GM12872 (cell line): ENCODE measurements around the gene ORC3.

Experiments used
- TF ChIP-seq, protein P1 (sequence below): IDR thresholded peaks from 3 replicates; pipeline ENCODE4 v1.5.1; 2011; ENCODE audit warnings: low read depth, mild to moderate bottlenecking, low read length, moderate library complexity; ENCODE audit not compliant: insufficient read depth

The ORC3 gene

DNA sequence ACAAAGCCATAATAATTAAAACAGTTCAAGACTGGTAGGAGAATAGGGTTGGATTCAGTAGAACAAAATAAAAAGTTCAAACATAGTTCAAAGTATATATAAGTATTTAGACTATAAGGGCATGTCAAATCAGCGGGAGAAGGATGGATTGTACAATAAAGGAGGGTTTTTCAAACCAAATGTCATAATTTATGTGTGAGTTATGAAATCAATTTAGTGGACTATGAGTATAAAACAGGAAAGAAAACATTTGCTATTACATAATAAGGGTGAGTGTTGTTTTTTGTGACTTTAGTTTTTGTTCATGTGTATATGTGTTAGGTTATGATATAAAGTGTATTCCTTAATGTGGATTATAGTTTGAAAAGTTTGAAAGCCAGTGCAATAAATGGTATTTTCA lies 10.6 kb downstream of the ORC3 start:
- TF ChIP-seq, protein P1, sequence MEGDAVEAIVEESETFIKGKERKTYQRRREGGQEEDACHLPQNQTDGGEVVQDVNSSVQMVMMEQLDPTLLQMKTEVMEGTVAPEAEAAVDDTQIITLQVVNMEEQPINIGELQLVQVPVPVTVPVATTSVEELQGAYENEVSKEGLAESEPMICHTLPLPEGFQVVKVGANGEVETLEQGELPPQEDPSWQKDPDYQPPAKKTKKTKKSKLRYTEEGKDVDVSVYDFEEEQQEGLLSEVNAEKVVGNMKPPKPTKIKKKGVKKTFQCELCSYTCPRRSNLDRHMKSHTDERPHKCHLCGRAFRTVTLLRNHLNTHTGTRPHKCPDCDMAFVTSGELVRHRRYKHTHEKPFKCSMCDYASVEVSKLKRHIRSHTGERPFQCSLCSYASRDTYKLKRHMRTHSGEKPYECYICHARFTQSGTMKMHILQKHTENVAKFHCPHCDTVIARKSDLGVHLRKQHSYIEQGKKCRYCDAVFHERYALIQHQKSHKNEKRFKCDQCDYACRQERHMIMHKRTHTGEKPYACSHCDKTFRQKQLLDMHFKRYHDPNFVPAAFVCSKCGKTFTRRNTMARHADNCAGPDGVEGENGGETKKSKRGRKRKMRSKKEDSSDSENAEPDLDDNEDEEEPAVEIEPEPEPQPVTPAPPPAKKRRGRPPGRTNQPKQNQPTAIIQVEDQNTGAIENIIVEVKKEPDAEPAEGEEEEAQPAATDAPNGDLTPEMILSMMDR: no peak

DNA sequence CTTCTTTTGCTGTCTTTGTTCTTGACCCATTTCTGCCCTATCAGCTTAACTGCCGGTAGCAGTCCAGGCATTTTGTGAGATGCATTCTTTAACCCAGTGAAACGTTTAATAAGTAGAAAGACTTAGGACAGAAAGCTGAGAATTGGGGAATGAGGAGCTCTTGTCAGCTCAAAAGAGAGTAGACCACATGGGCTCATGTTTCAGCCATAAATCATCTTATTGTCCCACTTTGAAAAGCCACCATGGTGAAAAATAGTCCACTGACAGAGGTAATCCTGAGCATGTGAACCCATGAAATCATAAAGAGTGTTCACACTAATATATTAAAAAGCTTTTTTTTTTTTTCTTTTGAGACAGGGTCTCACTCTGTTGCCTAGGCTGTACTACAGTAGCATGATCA lies 16.3 kb downstream of the ORC3 start:
- TF ChIP-seq, protein P1: no peak

DNA sequence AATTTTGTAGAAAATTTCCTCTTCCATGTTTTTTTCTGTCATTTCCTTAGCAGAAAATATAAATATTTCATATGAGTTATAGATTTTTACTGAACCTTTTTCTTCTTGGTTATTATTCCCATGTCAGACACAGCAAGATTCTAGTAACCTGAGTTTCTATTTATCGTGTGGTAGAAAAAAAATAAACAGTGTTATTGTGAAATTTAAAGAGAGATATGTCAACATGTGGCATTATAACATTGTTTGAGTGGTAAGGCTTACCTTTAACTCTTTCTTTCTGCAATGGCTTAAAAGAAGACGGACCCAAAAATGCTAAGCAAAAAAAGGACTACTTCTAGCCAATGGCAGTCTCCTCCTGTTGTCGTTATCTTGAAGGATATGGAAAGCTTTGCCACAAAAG lies 18.9 kb downstream of the ORC3 start:
- TF ChIP-seq, protein P1: no peak

DNA sequence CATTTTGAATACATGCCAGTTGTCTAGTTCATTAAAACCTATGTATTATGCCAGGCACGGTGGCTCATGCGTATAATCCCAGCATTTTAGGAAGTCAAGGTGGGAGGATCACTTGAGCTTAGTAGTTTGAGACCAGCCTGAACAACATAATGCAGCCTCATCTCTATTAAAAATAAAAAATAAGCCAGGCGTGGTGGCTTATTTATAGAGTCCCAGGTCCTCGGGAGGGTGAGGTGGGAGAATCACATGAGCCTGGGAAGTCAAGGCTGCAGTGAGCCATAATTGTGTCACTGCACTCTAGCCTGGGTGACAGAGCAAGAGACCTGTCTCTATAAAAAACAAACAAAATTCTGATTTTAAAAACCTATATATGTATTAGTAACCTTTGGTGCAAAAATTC lies 27.5 kb downstream of the ORC3 start:
- TF ChIP-seq, protein P1: no peak

DNA sequence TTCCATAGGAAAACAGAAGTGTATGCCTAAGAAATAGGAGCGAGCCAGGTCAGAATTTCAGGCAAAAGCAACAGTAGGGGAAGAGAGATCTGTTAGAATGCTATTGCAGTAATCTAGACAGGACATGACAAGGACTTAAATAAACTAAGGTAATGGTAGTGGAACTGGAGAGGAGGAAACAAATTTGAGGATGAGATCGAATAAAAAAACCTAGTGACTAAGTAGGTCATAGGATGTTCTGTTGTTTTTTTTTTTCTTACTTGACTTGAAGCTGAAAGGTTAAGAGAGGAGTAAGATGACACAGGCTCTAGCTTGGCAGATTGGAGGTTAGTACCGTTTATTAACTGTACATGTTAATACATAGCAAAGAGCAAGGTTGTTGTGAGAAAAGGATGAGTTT lies 28.6 kb downstream of the ORC3 start:
- TF ChIP-seq, protein P1: no peak

DNA sequence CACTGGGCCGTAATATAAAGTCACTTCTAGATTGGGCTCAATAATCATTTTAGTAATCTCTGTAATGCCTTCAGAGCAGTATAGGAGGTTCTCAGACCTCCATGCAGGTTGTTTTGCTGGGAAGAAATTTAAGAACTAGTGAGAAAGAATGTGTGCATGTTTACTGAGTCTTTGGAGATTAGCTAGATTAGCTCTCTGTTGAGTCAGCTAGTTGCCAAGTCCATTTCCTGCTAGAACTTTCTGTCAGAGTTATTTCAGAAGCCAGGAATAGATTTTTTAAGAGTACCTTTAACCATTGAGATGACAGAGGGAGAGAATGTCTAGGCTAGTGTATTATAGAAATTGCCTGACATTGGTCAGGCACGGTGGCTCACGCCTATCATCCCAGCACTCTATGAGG lies 33.3 kb downstream of the ORC3 start:
- TF ChIP-seq, protein P1: no peak

DNA sequence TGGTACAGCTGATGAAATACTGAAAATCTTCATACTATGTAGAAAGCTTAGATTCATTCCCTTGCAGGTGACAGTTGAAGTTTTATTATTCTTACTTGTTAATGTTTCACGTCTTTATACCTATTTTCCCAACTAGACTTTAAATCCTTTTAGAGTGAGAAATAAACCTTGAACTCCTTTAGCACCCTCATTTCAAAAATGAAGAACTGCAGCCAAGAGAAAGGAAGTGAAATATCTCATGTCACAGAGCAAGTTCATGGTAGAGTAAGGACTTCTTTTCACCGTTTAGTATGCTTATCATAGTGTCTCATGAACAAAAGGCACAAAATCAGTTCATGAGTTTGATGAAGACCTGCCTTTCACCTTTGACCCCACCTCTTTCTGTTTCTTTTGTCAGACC lies 38.5 kb downstream of the ORC3 start:
- TF ChIP-seq, protein P1: no peak

DNA sequence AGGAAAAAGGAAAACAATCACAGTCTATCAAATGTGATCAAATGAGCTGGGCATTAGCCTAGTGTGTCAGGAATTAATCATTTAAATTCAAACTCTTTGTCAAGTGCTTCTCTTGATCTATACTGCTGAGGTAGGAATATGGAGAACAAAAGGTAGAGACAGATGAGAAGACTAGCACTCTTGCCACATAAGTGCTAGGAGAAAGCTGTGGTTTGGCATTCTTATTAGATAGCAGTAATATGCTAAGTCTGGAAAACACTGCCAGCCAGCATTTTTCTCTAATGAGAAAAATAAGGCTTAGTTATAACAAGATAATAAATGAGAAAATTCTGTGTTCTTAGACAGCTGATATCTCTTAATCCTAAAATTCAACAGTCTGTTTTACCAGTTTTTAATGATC lies 38.9 kb downstream of the ORC3 start:
- TF ChIP-seq, protein P1: no peak
